Body of pancreas (tissue), 4 donors: Measurements from ENCODE around the gene CRYBB3. TPM values are rescaled to one million over a fixed set of nuclear protein-coding genes. Genes with fewer than 3 reads are reported as not detected.

Source experiments
- ATAC-seq: fragments of 150-250 bp; one replicate; pipeline ENCODE4 v1.9.1; 2016
- DNase-seq, 4 donors: peaks; one replicate each; pipeline ENCODE4 v3.0.0-alpha.2; 2019
- H3K27ac ChIP-seq, 4 donors: fragments of 200-600 bp; sonication (generic); 1 replicate in 3 of 4; 2 replicates in 1 of 4; pipeline versions ENCODE4 v1.5.1 to v1.6.1; 2016 to 2019; ENCODE audit warnings: mild to moderate bottlenecking in 1 of 4, mixed read lengths in 1 of 4, moderate library complexity in 1 of 4
- H3K27me3 ChIP-seq, 2 donors: fragments of 200-600 bp; sonication (generic); one replicate each; pipeline ENCODE4 v1.6.0; 2016; ENCODE audit warnings: mild to moderate bottlenecking in 1 of 2
- H3K36me3 ChIP-seq, 2 donors: fragments of 200-600 bp; sonication (generic); replicated peaks in 1 of 2; 2 replicates each; pipeline ENCODE4 v1.5.1; 2016; ENCODE audit warnings: low read depth in 2 of 2; ENCODE audit not compliant: insufficient read depth in 1 of 2
- H3K4me1 ChIP-seq: fragments of 200-600 bp; sonication (generic); one replicate; pipeline ENCODE4 v1.6.0; 2016
- H3K4me3 ChIP-seq, 2 donors: fragments of 200-600 bp; sonication (generic); 1 replicate in 1 of 2; 2 replicates in 1 of 2; pipeline ENCODE4 v1.5.1; 2016 to 2019
- H3K9me3 ChIP-seq, 3 donors: fragments of 200-600 bp; sonication (generic); 1 replicate in 2 of 3; 2 replicates in 1 of 3; pipeline ENCODE4 v1.5.1; 2016
- CTCF ChIP-seq, 7 experiments: fragments of 450-650 bp in 4 of 7; fragments of 200-600 bp in 3 of 7; sonication (generic) in 3 of 7; IDR thresholded peaks; one replicate each; pipeline ENCODE4 v1.5.1; 2016 to 2019; ENCODE audit warnings: antibody characterized with exemption in 7 of 7
- POLR2A ChIP-seq, 3 donors: fragments of 450-650 bp; IDR thresholded peaks; one replicate each; pipeline ENCODE4 v1.6.1; 2016; ENCODE audit warnings: antibody characterized with exemption in 3 of 3, mild to moderate bottlenecking in 2 of 3
- WGBS, 2 donors: methylation state at CpG; one replicate each; pipeline ENCODE4 v1.1.5; 2017; 5-methylcytosine and 5-hydroxymethylcytosine counted together
- intact Hi-C: fragments of 100-400 bp; cut with DNase I; formaldehyde crosslinking; loops from one replicate; pipeline ENCODE4 v1.15.1; 2023
- total RNA-seq, 2 donors: library from RNA; depleted of rRNA; stranded (reverse); fragments of >200 nt; gene quantifications; one replicate each; pipeline ENCODE4 v1.1.0, GENCODE V29; 2016

CRYBB3 gene
- total RNA-seq, 2 donors from 2014 or later = not detected

- DNase-seq (no peak), ATAC-seq (no peak)
- no peaks in the 10 kb centered on the region for H3K9me3 ChIP-seq
- no peak overlapping the region for H3K27ac ChIP-seq
- H3K36me3 ChIP-seq = no peaks in the 10 kb centered on the region
- no peak overlapping the region for H3K4me3 ChIP-seq
- no peaks in the 10 kb centered on the region for H3K4me1 ChIP-seq
- H3K27me3 ChIP-seq = no peaks in the 10 kb centered on the region
- 88 to 100% methylated on average over 2 to 3 of the region's 3 CpGs for WGBS, 2 donors
- intact Hi-C loops = no loop called here
- TF ChIP-seq POLR2A (IDR thresholded peaks at IDR 0.05) = no peak
- TF ChIP-seq CTCF (IDR thresholded peaks at IDR 0.05) = no peak
Measured at GRCh38 chr22:25210793-25211192, 11.1 kb downstream of the CRYBB3 start.

- DNase-seq (no peak), ATAC-seq (no peak)
- Histone ChIP-seq H3K27me3 (no peaks in the 10 kb centered on the region), H3K9me3 (no peaks in the 10 kb centered on the region), H3K4me3 (no peak overlapping the region), H3K27ac (no peak overlapping the region), H3K36me3 (no peaks in the 10 kb centered on the region), H3K4me1 (no peaks in the 10 kb centered on the region)
- TF ChIP-seq CTCF (IDR thresholded peaks at IDR 0.05) (no peak), POLR2A (IDR thresholded peaks at IDR 0.05) (no peak)
- 53% methylated on average over 2 to 3 of the region's 3 CpGs for WGBS, 2 donors
- intact Hi-C loops = no loop called here
Measured at GRCh38 chr22:25212337-25212736, 12.7 kb downstream of the CRYBB3 start.

- Histone ChIP-seq H3K27ac (no peak overlapping the region), H3K4me1 (no peaks in the 10 kb centered on the region), H3K4me3 (no peak overlapping the region), H3K9me3 (no peaks in the 10 kb centered on the region), H3K27me3 (no peaks in the 10 kb centered on the region), H3K36me3 (no peaks in the 10 kb centered on the region)
- no peak for TF ChIP-seq CTCF (IDR thresholded peaks at IDR 0.05)
- no peak for TF ChIP-seq POLR2A (IDR thresholded peaks at IDR 0.05)
- DNase-seq = no peak
- intact Hi-C loops = no loop called here
- 55 to 62% methylated on average over 3 of the region's 3 CpGs for WGBS, 2 donors
- no peak for ATAC-seq
Measured at GRCh38 chr22:25213221-25213620, 13.6 kb downstream of the CRYBB3 start.

GRCh38 chr22:25216230-25216629, 16.6 kb downstream of the CRYBB3 start:
- no peak for ATAC-seq
- intact Hi-C loops = no loop called here

More at GRCh38 chr22:25216230-25216629, 16.6 kb downstream of the CRYBB3 start:
- no peak overlapping the region for H3K27ac ChIP-seq
- no peaks in the 10 kb centered on the region for H3K36me3 ChIP-seq
- WGBS, 2 donors = 68 to 70% methylated on average over 2 of the region's 2 CpGs
- no peaks in the 10 kb centered on the region for H3K4me1 ChIP-seq
- no peaks in the 10 kb centered on the region for H3K27me3 ChIP-seq
- no peaks in the 10 kb centered on the region for H3K9me3 ChIP-seq
- DNase-seq = no peak
- no peak overlapping the region for H3K4me3 ChIP-seq
- TF ChIP-seq CTCF (IDR thresholded peaks at IDR 0.05) (no peak), POLR2A (IDR thresholded peaks at IDR 0.05) (no peak)
